Neural cell (in vitro differentiated cells): Measurements from ENCODE around the gene FARP1. TPM values are rescaled to one million over a fixed set of nuclear protein-coding genes. Genes with fewer than 3 reads are reported as not detected.

Source experiments
- H2AFZ ChIP-seq: fragments of 200-600, 300-800 bp; sonication (generic), shearing (Covaris generic); 2 replicates; pipeline ENCODE4 v1.6.0; 2014; ENCODE audit warnings: low read depth, mild to moderate bottlenecking, antibody characterized with exemption, low read length, moderate library complexity
- H3F3A ChIP-seq: fragments of 200-600 bp; shearing (Covaris generic); 2 replicates; pipeline ENCODE4 v1.6.1; 2016; ENCODE audit warnings: mild to moderate bottlenecking, moderate library complexity, mixed read lengths, antibody characterized with exemption, low read length; ENCODE audit not compliant: insufficient read depth, poor library complexity, severe bottlenecking
- H3K27ac ChIP-seq: fragments of 200-600, 300-800 bp; sonication (generic), shearing (Covaris generic); 2 replicates; pipeline ENCODE4 v1.5.1; 2014; ENCODE audit warnings: mild to moderate bottlenecking, low read length, moderate library complexity
- H3K27me3 ChIP-seq: fragments of 300-800, 200-600 bp; sonication (generic), shearing (Covaris generic); 2 replicates; pipeline ENCODE4 v1.6.0; 2014; ENCODE audit warnings: mild to moderate bottlenecking, low read depth, low read length, moderate library complexity; ENCODE audit not compliant: insufficient read depth
- H3K36me3 ChIP-seq: fragments of 300-800, 200-600 bp; sonication (generic), shearing (Covaris generic); 2 replicates; pipeline ENCODE4 v1.5.1; 2014; ENCODE audit warnings: mild to moderate bottlenecking, antibody characterized with exemption, low read length, moderate library complexity; ENCODE audit not compliant: insufficient read depth
- H3K4me2 ChIP-seq: fragments of 300-800, 200-600 bp; sonication (generic), shearing (Covaris generic); 2 replicates; pipeline ENCODE4 v1.6.0; 2014; ENCODE audit warnings: mild to moderate bottlenecking, low read length
- H3K4me3 ChIP-seq: fragments of 300-800, 200-600 bp; sonication (generic), shearing (Covaris generic); 2 replicates; pipeline ENCODE4 v1.5.1; 2014; ENCODE audit warnings: mild to moderate bottlenecking, low read length, moderate library complexity
- H3K79me2 ChIP-seq: fragments of 200-600 bp; shearing (Covaris generic); replicated peaks from 2 replicates; pipeline ENCODE4 v1.6.0; 2014; ENCODE audit warnings: mild to moderate bottlenecking, low read length, moderate library complexity; ENCODE audit not compliant: insufficient read depth
- H3K9ac ChIP-seq: fragments of 300-800, 200-600 bp; sonication (generic), shearing (Covaris generic); 2 replicates; pipeline ENCODE4 v1.6.1; 2016; ENCODE audit warnings: mild to moderate bottlenecking, low read length, mixed read lengths
- H3K9me2 ChIP-seq: fragments of 200-600 bp; shearing (Covaris generic); 2 replicates; pipeline ENCODE4 v1.6.1; 2016; ENCODE audit warnings: mild to moderate bottlenecking, low read length, mixed read lengths; ENCODE audit not compliant: insufficient read depth
- H3K9me3 ChIP-seq: fragments of 200-600, 300-800 bp; sonication (generic), shearing (Covaris generic); 2 replicates; pipeline ENCODE4 v1.6.1; 2016; ENCODE audit warnings: mild to moderate bottlenecking, mixed run types, low read length, moderate library complexity, mixed read lengths
- H4K20me1 ChIP-seq: fragments of 200-600 bp; shearing (Covaris generic); 2 replicates; pipeline ENCODE4 v1.6.1; 2016; ENCODE audit warnings: mild to moderate bottlenecking, mixed run types; ENCODE audit not compliant: insufficient read depth
- CTCF ChIP-seq: fragments of 450-650 bp; IDR thresholded peaks from 2 replicates; pipeline ENCODE4 v1.5.1; 2014; ENCODE audit warnings: antibody characterized with exemption, mild to moderate bottlenecking, moderate library complexity; ENCODE audit not compliant: poor library complexity, severe bottlenecking
- EP300 ChIP-seq: fragments of 450-650 bp; conservative IDR thresholded peaks from 2 replicates; pipeline ENCODE4 v1.6.1; 2014; ENCODE audit warnings: antibody characterized with exemption, mild to moderate bottlenecking, moderate library complexity; ENCODE audit not compliant: poor library complexity, severe bottlenecking
- EZH2 ChIP-seq: fragments of 200-600, 300-800 bp; shearing (Covaris generic), sonication (generic); IDR thresholded peaks from 2 replicates; pipeline ENCODE4 v1.6.1; 2014; ENCODE audit warnings: antibody characterized with exemption, low read length, borderline replicate concordance, mild to moderate bottlenecking; ENCODE audit not compliant: insufficient read depth, poor library complexity, severe bottlenecking
- MXI1 ChIP-seq: fragments of 450-650 bp; conservative IDR thresholded peaks from 2 replicates; pipeline ENCODE4 v1.6.1; 2014; ENCODE audit warnings: antibody characterized with exemption, mild to moderate bottlenecking; ENCODE audit not compliant: poor library complexity, severe bottlenecking
- POLR2AphosphoS5 ChIP-seq: IDR thresholded peaks from 2 replicates; pipeline ENCODE4 v1.6.1; 2012
- RAD21 ChIP-seq: fragments of 450-650 bp; conservative IDR thresholded peaks from 2 replicates; pipeline ENCODE4 v1.6.1; 2014; ENCODE audit warnings: antibody characterized with exemption, mild to moderate bottlenecking, moderate library complexity
- SMC3 ChIP-seq: fragments of 450-650 bp; conservative IDR thresholded peaks from 2 replicates; pipeline ENCODE4 v1.6.1; 2014; ENCODE audit warnings: antibody characterized with exemption, mild to moderate bottlenecking, moderate library complexity; ENCODE audit not compliant: poor library complexity
- TAF1 ChIP-seq: IDR thresholded peaks from 2 replicates; pipeline ENCODE4 v1.6.1; 2012; ENCODE audit warnings: low read depth
- polyA plus RNA-seq: library from polyadenylated mRNA; depleted of rRNA; stranded (reverse); fragments of >200 nt; gene quantifications from 2 replicates; pipeline ENCODE4 v1.2.3, GENCODE V29; 2014
- TF ChIP-seq, protein P1 (sequence below): IDR thresholded peaks from 2 replicates; pipeline ENCODE4 v1.6.1; 2012; ENCODE audit warnings: borderline replicate concordance

Gene FARP1
- polyA plus RNA-seq, 1 donor from 2014 or later, result 19.7 TPM

- H2AFZ ChIP-seq, result no peak overlapping the region
- H3K4me3 ChIP-seq, result no peak overlapping the region
- H3K79me2 ChIP-seq, result peaks cover 63% of the 10 kb centered on the region
- TF ChIP-seq EP300 (no peak), MXI1 (no peak), EZH2 (no peak), SMC3 (no peak), TAF1 (no peak), RAD21 (no peak), POLR2AphosphoS5 (no peak), CTCF (no peak)
- TF ChIP-seq, protein P1, sequence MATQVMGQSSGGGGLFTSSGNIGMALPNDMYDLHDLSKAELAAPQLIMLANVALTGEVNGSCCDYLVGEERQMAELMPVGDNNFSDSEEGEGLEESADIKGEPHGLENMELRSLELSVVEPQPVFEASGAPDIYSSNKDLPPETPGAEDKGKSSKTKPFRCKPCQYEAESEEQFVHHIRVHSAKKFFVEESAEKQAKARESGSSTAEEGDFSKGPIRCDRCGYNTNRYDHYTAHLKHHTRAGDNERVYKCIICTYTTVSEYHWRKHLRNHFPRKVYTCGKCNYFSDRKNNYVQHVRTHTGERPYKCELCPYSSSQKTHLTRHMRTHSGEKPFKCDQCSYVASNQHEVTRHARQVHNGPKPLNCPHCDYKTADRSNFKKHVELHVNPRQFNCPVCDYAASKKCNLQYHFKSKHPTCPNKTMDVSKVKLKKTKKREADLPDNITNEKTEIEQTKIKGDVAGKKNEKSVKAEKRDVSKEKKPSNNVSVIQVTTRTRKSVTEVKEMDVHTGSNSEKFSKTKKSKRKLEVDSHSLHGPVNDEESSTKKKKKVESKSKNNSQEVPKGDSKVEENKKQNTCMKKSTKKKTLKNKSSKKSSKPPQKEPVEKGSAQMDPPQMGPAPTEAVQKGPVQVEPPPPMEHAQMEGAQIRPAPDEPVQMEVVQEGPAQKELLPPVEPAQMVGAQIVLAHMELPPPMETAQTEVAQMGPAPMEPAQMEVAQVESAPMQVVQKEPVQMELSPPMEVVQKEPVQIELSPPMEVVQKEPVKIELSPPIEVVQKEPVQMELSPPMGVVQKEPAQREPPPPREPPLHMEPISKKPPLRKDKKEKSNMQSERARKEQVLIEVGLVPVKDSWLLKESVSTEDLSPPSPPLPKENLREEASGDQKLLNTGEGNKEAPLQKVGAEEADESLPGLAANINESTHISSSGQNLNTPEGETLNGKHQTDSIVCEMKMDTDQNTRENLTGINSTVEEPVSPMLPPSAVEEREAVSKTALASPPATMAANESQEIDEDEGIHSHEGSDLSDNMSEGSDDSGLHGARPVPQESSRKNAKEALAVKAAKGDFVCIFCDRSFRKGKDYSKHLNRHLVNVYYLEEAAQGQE, result no peak
- H3F3A ChIP-seq, result no peaks in the 10 kb centered on the region
- no peaks in the 10 kb centered on the region for H3K9me2 ChIP-seq
- H3K27ac ChIP-seq, result no peak overlapping the region
- no peaks in the 10 kb centered on the region for H4K20me1 ChIP-seq
- H3K36me3 ChIP-seq, result no peaks in the 10 kb centered on the region
- no peaks in the 10 kb centered on the region for H3K9me3 ChIP-seq
- no peak overlapping the region for H3K4me2 ChIP-seq
- no peaks in the 10 kb centered on the region for H3K27me3 ChIP-seq
- H3K9ac ChIP-seq, result no peak overlapping the region
Measured at GRCh38 chr13:98172590-98173422, 29.9 kb downstream of the FARP1 start.

- Histone ChIP-seq H3F3A (no peaks in the 10 kb centered on the region), H3K4me2 (no peak overlapping the region), H3K4me3 (no peak overlapping the region), H3K36me3 (no peaks in the 10 kb centered on the region), H3K27ac (no peak overlapping the region), H3K79me2 (peaks cover 60% of the 10 kb centered on the region), H3K27me3 (no peaks in the 10 kb centered on the region), H3K9ac (no peak overlapping the region), H4K20me1 (no peaks in the 10 kb centered on the region), H2AFZ (no peak overlapping the region), H3K9me3 (no peaks in the 10 kb centered on the region), H3K9me2 (no peaks in the 10 kb centered on the region)
- TF ChIP-seq POLR2AphosphoS5 (no peak), TAF1 (no peak), MXI1 (no peak), EZH2 (no peak), EP300 (no peak), SMC3 (no peak), RAD21 (no peak), CTCF (no peak)
- TF ChIP-seq, protein P1, result no peak
Measured at GRCh38 chr13:98173431-98174152, 30.7 kb downstream of the FARP1 start.
